Adrenal gland (tissue), 12 donors: Measurements from ENCODE around the gene JAZF1. TPM values are rescaled to one million over a fixed set of nuclear protein-coding genes. Genes with fewer than 3 reads are reported as not detected.

Experiments used
- DNase-seq, 7 donors: peaks; one replicate each; pipeline ENCODE4 v3.0.0-alpha.2; 2019 to 2020
- H3K27ac ChIP-seq, 5 donors: fragments of 200-600 bp; sonication (generic) in 4 of 5; 1 replicate in 3 of 5; 2 replicates in 2 of 5; pipeline versions ENCODE4 v1.5.1 to v1.8.0; 2016 to 2020; ENCODE audit warnings: mild to moderate bottlenecking in 1 of 5
- H3K27me3 ChIP-seq: fragments of 200-600 bp; 2 replicates; pipeline ENCODE4 v1.8.0; 2021
- H3K36me3 ChIP-seq, 2 donors: fragments of 200-600 bp; replicated peaks in 1 of 2; 1 replicate in 1 of 2; 2 replicates in 1 of 2; pipeline versions ENCODE4 v1.5.1 to v1.8.0; 2018 to 2022
- H3K4me1 ChIP-seq, 2 donors: fragments of 200-600 bp; replicated peaks in 1 of 2; 1 replicate in 1 of 2; 2 replicates in 1 of 2; pipeline versions ENCODE4 v1.5.1 to v1.8.0; 2018 to 2021
- H3K4me3 ChIP-seq, 4 donors: fragments of 200-600 bp; sonication (generic) in 3 of 4; one replicate each; pipeline ENCODE4 v1.5.1; 2016 to 2018
- H3K9me3 ChIP-seq, 3 donors: fragments of 200-600 bp; sonication (generic) in 1 of 3; replicated peaks in 1 of 3; 1 replicate in 2 of 3; 2 replicates in 1 of 3; pipeline versions ENCODE4 v1.5.1 to v1.8.0; 2016 to 2021
- POLR2A ChIP-seq, 2 donors: fragments of 450-650 bp; IDR thresholded peaks; one replicate each; pipeline ENCODE4 v1.6.1; 2017; ENCODE audit warnings: antibody characterized with exemption in 2 of 2, mild to moderate bottlenecking in 2 of 2, moderate library complexity in 1 of 2
- WGBS, 4 donors: extraction: QIAGEN DNeasy Blood & Tissue Kit in 2 of 4; methylation state at CpG; one replicate each; pipeline versions ENCODE4 v1.1.5 to v1.1.7; 2013 to 2017; 5-methylcytosine and 5-hydroxymethylcytosine counted together
- intact Hi-C, 2 donors: fragments of 100-400 bp; cut with DNase I; formaldehyde crosslinking; loops; one replicate each; pipeline versions ENCODE4 v1.14.1 to v1.15.0; 2022 to 2023
- polyA plus RNA-seq, 3 donors: library from polyadenylated mRNA; stranded (reverse); fragments of 200-250 nt in 2 of 3; fragments of 350-450 nt in 1 of 3; fragmentation: Illumina TruSeq in 1 of 3; extraction: RNeasy Lipid Tissue Mini Kit (QIAGEN cat#74804) in 1 of 3; gene quantifications; one replicate each; pipeline ENCODE4 v1.2.3, GENCODE V29; 2013 to 2014
- total RNA-seq, 9 donors: library from RNA; depleted of rRNA in 4 of 9; stranded (reverse); fragments of >200 nt in 4 of 9; fragments of 120-200 nt in 1 of 9; fragmentation: NEBNext Ultra II Directional in 1 of 9; extraction: Animal tissue kit (Norgen Biotek cat#: 25700) in 1 of 9; gene quantifications; one replicate each; pipeline versions ENCODE4 v1.1.0 to v1.2.4, GENCODE V29; 2013 to 2023
- TF ChIP-seq, protein P1 (sequence below), 6 experiments: fragments of 450-650 bp in 4 of 6; fragments of 200-600 bp in 2 of 6; sonication (generic) in 1 of 6; IDR thresholded peaks; 1 replicate in 5 of 6; 2 replicates in 1 of 6; pipeline versions ENCODE4 v1.5.1 to v1.8.0; 2016 to 2021; ENCODE audit warnings: antibody characterized with exemption in 6 of 6, mild to moderate bottlenecking in 2 of 6, moderate library complexity in 1 of 6
- donor health status: healthy with polysubstance abuse.
- donor health status: Bipolar disorder and iron deficiency.
- donor health status: DM: yes; HTN: yes; CAD: no.
- donor health status: DM: no; HTN: no; CAD: no.
- donor health status: DM: no; HTN: no; CAD: no.
- donor health status: DM: yes; HTN: yes; CAD: no.

The JAZF1 gene
- total and polyA plus RNA-seq, 12 donors: 18.5 to 192 (median 96.3) TPM

DNA sequence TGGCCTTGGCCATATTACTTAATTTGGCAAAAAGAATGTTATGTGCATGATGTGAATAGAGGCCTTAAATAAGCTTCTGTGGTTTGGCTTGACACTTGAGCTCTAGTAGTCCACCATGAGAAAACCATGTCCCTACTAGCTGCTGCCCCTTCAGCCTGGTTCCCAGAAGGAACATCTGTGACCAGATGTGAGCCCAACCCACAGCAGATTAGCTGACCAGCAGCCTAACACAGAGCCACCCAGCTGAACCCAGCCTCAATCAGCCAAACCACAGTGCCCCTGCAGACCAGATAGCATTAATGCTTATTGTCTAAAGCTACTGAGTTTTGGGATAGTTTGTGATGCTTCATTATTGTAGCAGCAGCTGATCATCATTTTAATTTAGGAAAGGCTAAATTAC, 16.6 kb downstream of the JAZF1 start:
- TF ChIP-seq, protein P1, sequence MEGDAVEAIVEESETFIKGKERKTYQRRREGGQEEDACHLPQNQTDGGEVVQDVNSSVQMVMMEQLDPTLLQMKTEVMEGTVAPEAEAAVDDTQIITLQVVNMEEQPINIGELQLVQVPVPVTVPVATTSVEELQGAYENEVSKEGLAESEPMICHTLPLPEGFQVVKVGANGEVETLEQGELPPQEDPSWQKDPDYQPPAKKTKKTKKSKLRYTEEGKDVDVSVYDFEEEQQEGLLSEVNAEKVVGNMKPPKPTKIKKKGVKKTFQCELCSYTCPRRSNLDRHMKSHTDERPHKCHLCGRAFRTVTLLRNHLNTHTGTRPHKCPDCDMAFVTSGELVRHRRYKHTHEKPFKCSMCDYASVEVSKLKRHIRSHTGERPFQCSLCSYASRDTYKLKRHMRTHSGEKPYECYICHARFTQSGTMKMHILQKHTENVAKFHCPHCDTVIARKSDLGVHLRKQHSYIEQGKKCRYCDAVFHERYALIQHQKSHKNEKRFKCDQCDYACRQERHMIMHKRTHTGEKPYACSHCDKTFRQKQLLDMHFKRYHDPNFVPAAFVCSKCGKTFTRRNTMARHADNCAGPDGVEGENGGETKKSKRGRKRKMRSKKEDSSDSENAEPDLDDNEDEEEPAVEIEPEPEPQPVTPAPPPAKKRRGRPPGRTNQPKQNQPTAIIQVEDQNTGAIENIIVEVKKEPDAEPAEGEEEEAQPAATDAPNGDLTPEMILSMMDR (IDR thresholded peaks at IDR 0.05): no peak
- TF ChIP-seq POLR2A (IDR thresholded peaks at IDR 0.05): no peak
- no peak overlapping the region for H3K4me3 ChIP-seq
- H3K9me3 ChIP-seq: no peaks in the 10 kb centered on the region
- no peaks in the 10 kb centered on the region for H3K27me3 ChIP-seq
- peaks cover 5 to 24% of the 10 kb centered on the region in 2 donors for H3K4me1 ChIP-seq
- no peaks in the 10 kb centered on the region for H3K36me3 ChIP-seq
- intact Hi-C loops: no loop called here
- no peak for DNase-seq
- H3K27ac ChIP-seq: no peak overlapping the region

GRCh38 chr7:28161331-28161730, 19.3 kb downstream of the JAZF1 start:
- intact Hi-C loops: no loop called here
- Histone ChIP-seq H3K9me3 (no peaks in the 10 kb centered on the region), H3K27me3 (no peaks in the 10 kb centered on the region), H3K4me1 (peaks cover 12 to 18% of the 10 kb centered on the region in 2 donors), H3K4me3 (no peak overlapping the region), H3K36me3 (no peaks in the 10 kb centered on the region), H3K27ac (no peak overlapping the region)
- WGBS, 4 donors: 83 to 92% (median 89%) methylated on average over 1 of the region's 1 CpG
- no peak for TF ChIP-seq POLR2A (IDR thresholded peaks at IDR 0.05)
- TF ChIP-seq, protein P1 (IDR thresholded peaks at IDR 0.05): no peak
- DNase-seq: no peak

DNA sequence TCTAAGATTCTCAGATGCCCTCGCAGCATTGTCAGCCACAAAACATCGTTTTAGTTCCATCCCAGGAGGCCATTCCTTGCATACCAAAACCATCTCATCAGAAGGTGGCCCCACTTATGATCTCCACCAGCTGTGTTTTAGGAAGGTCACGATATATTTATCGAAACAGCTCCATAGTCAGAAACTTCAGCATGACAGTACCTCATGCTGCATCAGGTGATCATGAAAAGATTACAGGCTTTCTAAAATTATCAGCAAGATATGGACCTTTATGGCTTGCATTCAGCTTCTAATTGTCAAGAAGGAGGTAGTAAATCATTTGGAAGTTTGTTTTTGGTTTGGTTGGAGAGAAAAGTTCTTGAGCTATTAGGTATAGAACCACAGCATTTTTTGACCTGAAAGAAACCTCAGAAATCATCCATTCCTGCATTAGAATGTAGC, 20.0 kb downstream of the JAZF1 start:
- Histone ChIP-seq H3K4me3 (no peak overlapping the region), H3K27me3 (no peaks in the 10 kb centered on the region), H3K4me1 (peaks cover 17 to 20% of the 10 kb centered on the region in 2 donors), H3K36me3 (no peaks in the 10 kb centered on the region), H3K9me3 (no peaks in the 10 kb centered on the region), H3K27ac (no peak overlapping the region)
- 89 to 95% (median 91%) methylated on average over 4 of the region's 4 CpGs for WGBS, 4 donors
- no peak for DNase-seq
- intact Hi-C loops: no loop called here
- TF ChIP-seq POLR2A (IDR thresholded peaks at IDR 0.05): no peak
- TF ChIP-seq, protein P1 (IDR thresholded peaks at IDR 0.05): no peak

DNA sequence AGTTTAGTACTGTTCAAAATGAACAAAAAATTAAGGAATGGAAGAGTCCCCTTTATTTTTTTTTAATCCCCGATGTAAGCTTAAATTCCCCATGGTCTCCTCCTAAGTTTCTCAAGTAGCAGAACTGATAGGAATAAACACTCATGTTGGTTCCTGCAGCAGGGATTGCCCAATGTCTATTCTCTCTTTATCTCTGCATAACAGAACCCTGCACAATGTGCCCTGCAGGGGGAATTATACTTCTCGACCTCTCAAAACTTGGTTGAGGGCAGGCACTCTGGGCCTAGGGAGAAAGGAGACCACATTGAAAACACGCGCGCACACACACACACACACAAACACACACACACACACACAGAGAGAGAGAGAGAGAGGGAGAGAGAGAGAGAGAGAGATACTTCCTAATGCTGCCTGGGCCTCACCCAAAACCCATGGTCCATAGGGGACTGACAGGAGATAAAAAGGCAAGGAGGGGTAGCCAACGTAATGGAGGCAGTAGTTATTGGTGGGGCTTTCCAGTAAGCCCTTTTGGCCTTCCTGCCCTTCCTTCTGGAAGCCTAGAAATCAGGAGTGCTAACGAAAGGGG, 22.7 kb downstream of the JAZF1 start:
- no peaks in the 10 kb centered on the region for H3K36me3 ChIP-seq
- H3K9me3 ChIP-seq: no peaks in the 10 kb centered on the region
- no peak for DNase-seq
- H3K4me3 ChIP-seq: no peak overlapping the region
- no peaks in the 10 kb centered on the region for H3K27me3 ChIP-seq
- WGBS, 4 donors: 82 to 90% (median 84%) methylated on average over 7 of the region's 7 CpGs
- intact Hi-C loops: no loop called here
- TF ChIP-seq POLR2A (IDR thresholded peaks at IDR 0.05): no peak
- TF ChIP-seq, protein P1 (IDR thresholded peaks at IDR 0.05): peak in 1 of 6 experiments; percentile 15
- H3K27ac ChIP-seq: no peak overlapping the region
- peaks cover 22 to 36% of the 10 kb centered on the region in 2 donors for H3K4me1 ChIP-seq
